Neural cell (in vitro differentiated cells): ENCODE measurements around the gene TP53INP2. TPM values are rescaled to one million over a fixed set of nuclear protein-coding genes. Genes with fewer than 3 reads are reported as not detected.

Source experiments
- H2AFZ ChIP-seq: fragments of 200-600, 300-800 bp; sonication (generic), shearing (Covaris generic); 2 replicates; pipeline ENCODE4 v1.6.0; 2014; ENCODE audit warnings: low read depth, mild to moderate bottlenecking, antibody characterized with exemption, low read length, moderate library complexity
- H3F3A ChIP-seq: fragments of 200-600 bp; shearing (Covaris generic); 2 replicates; pipeline ENCODE4 v1.6.1; 2016; ENCODE audit warnings: mild to moderate bottlenecking, moderate library complexity, mixed read lengths, antibody characterized with exemption, low read length; ENCODE audit not compliant: insufficient read depth, poor library complexity, severe bottlenecking
- H3K27ac ChIP-seq: fragments of 200-600, 300-800 bp; sonication (generic), shearing (Covaris generic); 2 replicates; pipeline ENCODE4 v1.5.1; 2014; ENCODE audit warnings: mild to moderate bottlenecking, low read length, moderate library complexity
- H3K27me3 ChIP-seq: fragments of 300-800, 200-600 bp; sonication (generic), shearing (Covaris generic); 2 replicates; pipeline ENCODE4 v1.6.0; 2014; ENCODE audit warnings: mild to moderate bottlenecking, low read depth, low read length, moderate library complexity; ENCODE audit not compliant: insufficient read depth
- H3K36me3 ChIP-seq: fragments of 300-800, 200-600 bp; sonication (generic), shearing (Covaris generic); 2 replicates; pipeline ENCODE4 v1.5.1; 2014; ENCODE audit warnings: mild to moderate bottlenecking, antibody characterized with exemption, low read length, moderate library complexity; ENCODE audit not compliant: insufficient read depth
- H3K4me2 ChIP-seq: fragments of 300-800, 200-600 bp; sonication (generic), shearing (Covaris generic); 2 replicates; pipeline ENCODE4 v1.6.0; 2014; ENCODE audit warnings: mild to moderate bottlenecking, low read length
- H3K4me3 ChIP-seq: fragments of 300-800, 200-600 bp; sonication (generic), shearing (Covaris generic); 2 replicates; pipeline ENCODE4 v1.5.1; 2014; ENCODE audit warnings: mild to moderate bottlenecking, low read length, moderate library complexity
- H3K79me2 ChIP-seq: fragments of 200-600 bp; shearing (Covaris generic); replicated peaks from 2 replicates; pipeline ENCODE4 v1.6.0; 2014; ENCODE audit warnings: mild to moderate bottlenecking, low read length, moderate library complexity; ENCODE audit not compliant: insufficient read depth
- H3K9ac ChIP-seq: fragments of 300-800, 200-600 bp; sonication (generic), shearing (Covaris generic); 2 replicates; pipeline ENCODE4 v1.6.1; 2016; ENCODE audit warnings: mild to moderate bottlenecking, low read length, mixed read lengths
- H3K9me2 ChIP-seq: fragments of 200-600 bp; shearing (Covaris generic); 2 replicates; pipeline ENCODE4 v1.6.1; 2016; ENCODE audit warnings: mild to moderate bottlenecking, low read length, mixed read lengths; ENCODE audit not compliant: insufficient read depth
- H3K9me3 ChIP-seq: fragments of 200-600, 300-800 bp; sonication (generic), shearing (Covaris generic); 2 replicates; pipeline ENCODE4 v1.6.1; 2016; ENCODE audit warnings: mild to moderate bottlenecking, mixed run types, low read length, moderate library complexity, mixed read lengths
- H4K20me1 ChIP-seq: fragments of 200-600 bp; shearing (Covaris generic); 2 replicates; pipeline ENCODE4 v1.6.1; 2016; ENCODE audit warnings: mild to moderate bottlenecking, mixed run types; ENCODE audit not compliant: insufficient read depth
- EP300 ChIP-seq: fragments of 450-650 bp; conservative IDR thresholded peaks from 2 replicates; pipeline ENCODE4 v1.6.1; 2014; ENCODE audit warnings: antibody characterized with exemption, mild to moderate bottlenecking, moderate library complexity; ENCODE audit not compliant: poor library complexity, severe bottlenecking
- EZH2 ChIP-seq: fragments of 200-600, 300-800 bp; shearing (Covaris generic), sonication (generic); IDR thresholded peaks from 2 replicates; pipeline ENCODE4 v1.6.1; 2014; ENCODE audit warnings: antibody characterized with exemption, low read length, borderline replicate concordance, mild to moderate bottlenecking; ENCODE audit not compliant: insufficient read depth, poor library complexity, severe bottlenecking
- MXI1 ChIP-seq: fragments of 450-650 bp; conservative IDR thresholded peaks from 2 replicates; pipeline ENCODE4 v1.6.1; 2014; ENCODE audit warnings: antibody characterized with exemption, mild to moderate bottlenecking; ENCODE audit not compliant: poor library complexity, severe bottlenecking
- POLR2AphosphoS5 ChIP-seq: IDR thresholded peaks from 2 replicates; pipeline ENCODE4 v1.6.1; 2012
- RAD21 ChIP-seq: fragments of 450-650 bp; conservative IDR thresholded peaks from 2 replicates; pipeline ENCODE4 v1.6.1; 2014; ENCODE audit warnings: antibody characterized with exemption, mild to moderate bottlenecking, moderate library complexity
- SMC3 ChIP-seq: fragments of 450-650 bp; conservative IDR thresholded peaks from 2 replicates; pipeline ENCODE4 v1.6.1; 2014; ENCODE audit warnings: antibody characterized with exemption, mild to moderate bottlenecking, moderate library complexity; ENCODE audit not compliant: poor library complexity
- TAF1 ChIP-seq: IDR thresholded peaks from 2 replicates; pipeline ENCODE4 v1.6.1; 2012; ENCODE audit warnings: low read depth
- polyA plus RNA-seq: library from polyadenylated mRNA; depleted of rRNA; stranded (reverse); fragments of >200 nt; gene quantifications from 2 replicates; pipeline ENCODE4 v1.2.3, GENCODE V29; 2014
- TF ChIP-seq, protein P1 (sequence below): fragments of 450-650 bp; IDR thresholded peaks from 2 replicates; pipeline ENCODE4 v1.5.1; 2014; ENCODE audit warnings: antibody characterized with exemption, mild to moderate bottlenecking, moderate library complexity; ENCODE audit not compliant: poor library complexity, severe bottlenecking
- TF ChIP-seq, protein P2 (sequence below): IDR thresholded peaks from 2 replicates; pipeline ENCODE4 v1.6.1; 2012; ENCODE audit warnings: borderline replicate concordance

The TP53INP2 gene
- polyA plus RNA-seq, 1 donor from 2014 or later: 11.5 TPM

DNA sequence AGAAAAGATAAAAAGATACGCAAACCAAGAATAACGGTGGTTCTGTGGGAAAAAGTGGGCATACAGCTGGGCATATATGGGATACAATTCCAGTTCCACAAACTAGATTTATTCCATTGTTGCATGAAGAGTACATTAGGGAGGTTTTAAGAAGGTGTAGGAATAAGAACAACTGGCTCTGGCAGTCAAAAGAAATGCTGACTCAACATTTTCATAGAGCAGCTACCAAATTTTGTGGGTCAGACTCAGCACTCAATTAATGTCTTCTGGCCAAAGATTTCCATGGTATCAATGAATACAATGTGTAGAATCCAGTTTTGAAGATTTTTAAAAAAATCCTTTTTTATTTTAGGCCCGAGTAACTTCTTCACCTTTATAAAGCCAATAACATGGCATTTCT, 40.2 kb downstream of the TP53INP2 start:
- no peaks in the 10 kb centered on the region for H3K27me3 ChIP-seq
- no peaks in the 10 kb centered on the region for H3F3A ChIP-seq
- H3K9me3 ChIP-seq: no peaks in the 10 kb centered on the region
- no peak overlapping the region for H3K4me2 ChIP-seq
- no peak overlapping the region for H3K9ac ChIP-seq
- H3K9me2 ChIP-seq: no peaks in the 10 kb centered on the region
- no peak overlapping the region for H2AFZ ChIP-seq
- no peaks in the 10 kb centered on the region for H4K20me1 ChIP-seq
- peaks cover 18% of the 10 kb centered on the region for H3K36me3 ChIP-seq
- TF ChIP-seq SMC3 (no peak), EZH2 (no peak), RAD21 (no peak), EP300 (no peak), TAF1 (no peak), POLR2AphosphoS5 (no peak), MXI1 (no peak)
- TF ChIP-seq, protein P1, sequence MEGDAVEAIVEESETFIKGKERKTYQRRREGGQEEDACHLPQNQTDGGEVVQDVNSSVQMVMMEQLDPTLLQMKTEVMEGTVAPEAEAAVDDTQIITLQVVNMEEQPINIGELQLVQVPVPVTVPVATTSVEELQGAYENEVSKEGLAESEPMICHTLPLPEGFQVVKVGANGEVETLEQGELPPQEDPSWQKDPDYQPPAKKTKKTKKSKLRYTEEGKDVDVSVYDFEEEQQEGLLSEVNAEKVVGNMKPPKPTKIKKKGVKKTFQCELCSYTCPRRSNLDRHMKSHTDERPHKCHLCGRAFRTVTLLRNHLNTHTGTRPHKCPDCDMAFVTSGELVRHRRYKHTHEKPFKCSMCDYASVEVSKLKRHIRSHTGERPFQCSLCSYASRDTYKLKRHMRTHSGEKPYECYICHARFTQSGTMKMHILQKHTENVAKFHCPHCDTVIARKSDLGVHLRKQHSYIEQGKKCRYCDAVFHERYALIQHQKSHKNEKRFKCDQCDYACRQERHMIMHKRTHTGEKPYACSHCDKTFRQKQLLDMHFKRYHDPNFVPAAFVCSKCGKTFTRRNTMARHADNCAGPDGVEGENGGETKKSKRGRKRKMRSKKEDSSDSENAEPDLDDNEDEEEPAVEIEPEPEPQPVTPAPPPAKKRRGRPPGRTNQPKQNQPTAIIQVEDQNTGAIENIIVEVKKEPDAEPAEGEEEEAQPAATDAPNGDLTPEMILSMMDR: no peak
- TF ChIP-seq, protein P2, sequence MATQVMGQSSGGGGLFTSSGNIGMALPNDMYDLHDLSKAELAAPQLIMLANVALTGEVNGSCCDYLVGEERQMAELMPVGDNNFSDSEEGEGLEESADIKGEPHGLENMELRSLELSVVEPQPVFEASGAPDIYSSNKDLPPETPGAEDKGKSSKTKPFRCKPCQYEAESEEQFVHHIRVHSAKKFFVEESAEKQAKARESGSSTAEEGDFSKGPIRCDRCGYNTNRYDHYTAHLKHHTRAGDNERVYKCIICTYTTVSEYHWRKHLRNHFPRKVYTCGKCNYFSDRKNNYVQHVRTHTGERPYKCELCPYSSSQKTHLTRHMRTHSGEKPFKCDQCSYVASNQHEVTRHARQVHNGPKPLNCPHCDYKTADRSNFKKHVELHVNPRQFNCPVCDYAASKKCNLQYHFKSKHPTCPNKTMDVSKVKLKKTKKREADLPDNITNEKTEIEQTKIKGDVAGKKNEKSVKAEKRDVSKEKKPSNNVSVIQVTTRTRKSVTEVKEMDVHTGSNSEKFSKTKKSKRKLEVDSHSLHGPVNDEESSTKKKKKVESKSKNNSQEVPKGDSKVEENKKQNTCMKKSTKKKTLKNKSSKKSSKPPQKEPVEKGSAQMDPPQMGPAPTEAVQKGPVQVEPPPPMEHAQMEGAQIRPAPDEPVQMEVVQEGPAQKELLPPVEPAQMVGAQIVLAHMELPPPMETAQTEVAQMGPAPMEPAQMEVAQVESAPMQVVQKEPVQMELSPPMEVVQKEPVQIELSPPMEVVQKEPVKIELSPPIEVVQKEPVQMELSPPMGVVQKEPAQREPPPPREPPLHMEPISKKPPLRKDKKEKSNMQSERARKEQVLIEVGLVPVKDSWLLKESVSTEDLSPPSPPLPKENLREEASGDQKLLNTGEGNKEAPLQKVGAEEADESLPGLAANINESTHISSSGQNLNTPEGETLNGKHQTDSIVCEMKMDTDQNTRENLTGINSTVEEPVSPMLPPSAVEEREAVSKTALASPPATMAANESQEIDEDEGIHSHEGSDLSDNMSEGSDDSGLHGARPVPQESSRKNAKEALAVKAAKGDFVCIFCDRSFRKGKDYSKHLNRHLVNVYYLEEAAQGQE: no peak
- no peak overlapping the region for H3K4me3 ChIP-seq
- no peak overlapping the region for H3K27ac ChIP-seq
- no peaks in the 10 kb centered on the region for H3K79me2 ChIP-seq

- TF ChIP-seq EZH2 (no peak), TAF1 (no peak)
- Histone ChIP-seq H3K36me3 (peaks cover 18% of the 10 kb centered on the region), H3K9me3 (no peaks in the 10 kb centered on the region), H3K27ac (no peak overlapping the region), H3K4me2 (no peak overlapping the region), H4K20me1 (no peaks in the 10 kb centered on the region), H3K9ac (no peak overlapping the region), H3K4me3 (no peak overlapping the region), H3F3A (no peaks in the 10 kb centered on the region), H3K9me2 (no peaks in the 10 kb centered on the region), H2AFZ (no peak overlapping the region), H3K79me2 (no peaks in the 10 kb centered on the region), H3K27me3 (no peaks in the 10 kb centered on the region)
These were observed 40.7 kb downstream of the TP53INP2 start for GRCh38 chr20:34744847-34745246.

GRCh38 chr20:34746674-34747073, 42.5 kb downstream of the TP53INP2 start:
- H3K27ac ChIP-seq: no peak overlapping the region
- no peaks in the 10 kb centered on the region for H3K9me3 ChIP-seq
- no peak overlapping the region for H3K4me3 ChIP-seq
- no peak overlapping the region for H3K9ac ChIP-seq
- H3K27me3 ChIP-seq: no peaks in the 10 kb centered on the region
- no peaks in the 10 kb centered on the region for H3F3A ChIP-seq
- peaks cover 11% of the 10 kb centered on the region for H3K36me3 ChIP-seq
- no peaks in the 10 kb centered on the region for H3K79me2 ChIP-seq
- no peak for TF ChIP-seq TAF1
- no peak for TF ChIP-seq EZH2
- TF ChIP-seq, protein P2: no peak
- TF ChIP-seq, protein P1: no peak
- TF ChIP-seq RAD21: no peak
- TF ChIP-seq MXI1: no peak
- TF ChIP-seq SMC3: no peak
- no peak for TF ChIP-seq POLR2AphosphoS5
- no peak for TF ChIP-seq EP300
- H3K4me2 ChIP-seq: no peak overlapping the region
- no peaks in the 10 kb centered on the region for H4K20me1 ChIP-seq
- H2AFZ ChIP-seq: no peak overlapping the region
- H3K9me2 ChIP-seq: no peaks in the 10 kb centered on the region
